HepG2 (cell line): Measurements from ENCODE around the gene LCE6A.

Source experiments
- HNRNPLL ChIP-seq: fragments of 200-400 bp; formaldehyde crosslinking; IDR thresholded peaks from 2 replicates; pipeline ENCODE4 v1.6.1; 2017; ENCODE audit warnings: mild to moderate bottlenecking, low read depth, low read length; ENCODE audit not compliant: poor library complexity, severe bottlenecking
- MXI1 ChIP-seq: IDR thresholded peaks from 3 replicates; pipeline ENCODE4 v1.6.1; 2012; ENCODE audit warnings: low read depth, low read length, inconsistent platforms, borderline replicate concordance
- PHF20 ChIP-seq: sonication (generic); formaldehyde crosslinking; IDR thresholded peaks from 2 replicates; pipeline ENCODE4 v1.5.0; 2020; ENCODE audit warnings: mild to moderate bottlenecking, missing genetic modification reagents
- RAD51 ChIP-seq: fragments of 450-650 bp; IDR thresholded peaks from 2 replicates; pipeline ENCODE4 v1.6.1; 2016; ENCODE audit warnings: borderline replicate concordance
- SNRNP70 ChIP-seq: fragments of 200-400 bp; formaldehyde crosslinking; IDR thresholded peaks from 2 replicates; pipeline ENCODE4 v1.6.1; 2017; ENCODE audit warnings: mild to moderate bottlenecking, low read depth, low read length, moderate library complexity
- ZNF263 ChIP-seq: sonication (generic); formaldehyde crosslinking; IDR thresholded peaks from 2 replicates; pipeline ENCODE4 v1.4.0; 2020; ENCODE audit warnings: missing genetic modification reagents
- ZNF879 ChIP-seq: sonication (generic); formaldehyde crosslinking; IDR thresholded peaks from 2 replicates; pipeline ENCODE4 v1.8.1; 2023; ENCODE audit warnings: missing genetic modification reagents
- TF ChIP-seq, protein P1 (sequence below), 2 experiments: IDR thresholded peaks; 2 replicates each; pipeline ENCODE4 v1.6.1; 2011 to 2012; ENCODE audit warnings: low read length in 2 of 2, borderline replicate concordance in 1 of 2, low read depth in 1 of 2, mild to moderate bottlenecking in 1 of 2, moderate library complexity in 1 of 2
- TF ChIP-seq, protein P2 (sequence below): sonication (generic); formaldehyde crosslinking; IDR thresholded peaks from 2 replicates; pipeline ENCODE4 v1.4.0; 2020; ENCODE audit warnings: low read depth, missing genetic modification reagents
- TF ChIP-seq, protein P3 (sequence below): sonication (generic); formaldehyde crosslinking; IDR thresholded peaks from 2 replicates; pipeline ENCODE4 v1.5.0; 2020; ENCODE audit warnings: mild to moderate bottlenecking, missing genetic modification reagents, moderate library complexity

DNA sequence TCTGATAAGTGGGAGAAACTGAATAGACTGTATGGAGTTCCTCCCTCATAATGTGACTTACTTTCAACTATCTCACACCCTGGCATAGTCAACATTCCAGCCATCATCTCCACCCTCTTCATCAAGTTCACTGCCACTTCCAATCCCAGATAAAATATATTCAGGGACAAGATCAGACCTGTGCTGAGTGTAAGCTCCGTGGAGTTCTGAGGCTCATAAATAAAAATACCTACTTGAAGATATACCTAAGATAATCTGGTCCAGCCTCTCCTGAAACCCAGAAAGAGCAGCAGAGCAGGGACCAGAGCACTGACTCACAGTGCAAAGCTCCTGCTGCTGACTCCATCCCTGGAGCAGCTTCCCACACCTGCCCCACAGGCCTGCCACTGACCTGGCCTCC lies 15.4 kb downstream of the LCE6A start:
- TF ChIP-seq PHF20 (CRISPR knock-in tag) = no peak
- TF ChIP-seq MXI1 = no peak
- TF ChIP-seq HNRNPLL = no peak
- TF ChIP-seq RAD51 = no peak
- TF ChIP-seq ZNF263 = no peak
- TF ChIP-seq, protein P1, sequence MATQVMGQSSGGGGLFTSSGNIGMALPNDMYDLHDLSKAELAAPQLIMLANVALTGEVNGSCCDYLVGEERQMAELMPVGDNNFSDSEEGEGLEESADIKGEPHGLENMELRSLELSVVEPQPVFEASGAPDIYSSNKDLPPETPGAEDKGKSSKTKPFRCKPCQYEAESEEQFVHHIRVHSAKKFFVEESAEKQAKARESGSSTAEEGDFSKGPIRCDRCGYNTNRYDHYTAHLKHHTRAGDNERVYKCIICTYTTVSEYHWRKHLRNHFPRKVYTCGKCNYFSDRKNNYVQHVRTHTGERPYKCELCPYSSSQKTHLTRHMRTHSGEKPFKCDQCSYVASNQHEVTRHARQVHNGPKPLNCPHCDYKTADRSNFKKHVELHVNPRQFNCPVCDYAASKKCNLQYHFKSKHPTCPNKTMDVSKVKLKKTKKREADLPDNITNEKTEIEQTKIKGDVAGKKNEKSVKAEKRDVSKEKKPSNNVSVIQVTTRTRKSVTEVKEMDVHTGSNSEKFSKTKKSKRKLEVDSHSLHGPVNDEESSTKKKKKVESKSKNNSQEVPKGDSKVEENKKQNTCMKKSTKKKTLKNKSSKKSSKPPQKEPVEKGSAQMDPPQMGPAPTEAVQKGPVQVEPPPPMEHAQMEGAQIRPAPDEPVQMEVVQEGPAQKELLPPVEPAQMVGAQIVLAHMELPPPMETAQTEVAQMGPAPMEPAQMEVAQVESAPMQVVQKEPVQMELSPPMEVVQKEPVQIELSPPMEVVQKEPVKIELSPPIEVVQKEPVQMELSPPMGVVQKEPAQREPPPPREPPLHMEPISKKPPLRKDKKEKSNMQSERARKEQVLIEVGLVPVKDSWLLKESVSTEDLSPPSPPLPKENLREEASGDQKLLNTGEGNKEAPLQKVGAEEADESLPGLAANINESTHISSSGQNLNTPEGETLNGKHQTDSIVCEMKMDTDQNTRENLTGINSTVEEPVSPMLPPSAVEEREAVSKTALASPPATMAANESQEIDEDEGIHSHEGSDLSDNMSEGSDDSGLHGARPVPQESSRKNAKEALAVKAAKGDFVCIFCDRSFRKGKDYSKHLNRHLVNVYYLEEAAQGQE (IDR thresholded peaks at IDR 0.05; ENCODE audit: borderline replicate concordance in 1 of 2, low read depth in 1 of 2, low read length in 2 of 2) = no peak
- TF ChIP-seq, protein P2, sequence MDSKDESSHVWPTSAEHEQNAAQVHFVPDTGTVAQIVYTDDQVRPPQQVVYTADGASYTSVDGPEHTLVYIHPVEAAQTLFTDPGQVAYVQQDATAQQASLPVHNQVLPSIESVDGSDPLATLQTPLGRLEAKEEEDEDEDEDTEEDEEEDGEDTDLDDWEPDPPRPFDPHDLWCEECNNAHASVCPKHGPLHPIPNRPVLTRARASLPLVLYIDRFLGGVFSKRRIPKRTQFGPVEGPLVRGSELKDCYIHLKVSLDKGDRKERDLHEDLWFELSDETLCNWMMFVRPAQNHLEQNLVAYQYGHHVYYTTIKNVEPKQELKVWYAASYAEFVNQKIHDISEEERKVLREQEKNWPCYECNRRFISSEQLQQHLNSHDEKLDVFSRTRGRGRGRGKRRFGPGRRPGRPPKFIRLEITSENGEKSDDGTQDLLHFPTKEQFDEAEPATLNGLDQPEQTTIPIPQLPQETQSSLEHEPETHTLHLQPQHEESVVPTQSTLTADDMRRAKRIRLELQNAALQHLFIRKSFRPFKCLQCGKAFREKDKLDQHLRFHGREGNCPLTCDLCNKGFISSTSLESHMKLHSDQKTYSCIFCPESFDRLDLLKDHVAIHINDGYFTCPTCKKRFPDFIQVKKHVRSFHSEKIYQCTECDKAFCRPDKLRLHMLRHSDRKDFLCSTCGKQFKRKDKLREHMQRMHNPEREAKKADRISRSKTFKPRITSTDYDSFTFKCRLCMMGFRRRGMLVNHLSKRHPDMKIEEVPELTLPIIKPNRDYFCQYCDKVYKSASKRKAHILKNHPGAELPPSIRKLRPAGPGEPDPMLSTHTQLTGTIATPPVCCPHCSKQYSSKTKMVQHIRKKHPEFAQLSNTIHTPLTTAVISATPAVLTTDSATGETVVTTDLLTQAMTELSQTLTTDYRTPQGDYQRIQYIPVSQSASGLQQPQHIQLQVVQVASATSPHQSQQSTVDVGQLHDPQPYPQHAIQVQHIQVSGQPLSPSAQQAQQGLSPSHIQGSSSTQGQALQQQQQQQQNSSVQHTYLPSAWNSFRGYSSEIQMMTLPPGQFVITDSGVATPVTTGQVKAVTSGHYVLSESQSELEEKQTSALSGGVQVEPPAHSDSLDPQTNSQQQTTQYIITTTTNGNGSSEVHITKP = no peak
- TF ChIP-seq, protein P3, sequence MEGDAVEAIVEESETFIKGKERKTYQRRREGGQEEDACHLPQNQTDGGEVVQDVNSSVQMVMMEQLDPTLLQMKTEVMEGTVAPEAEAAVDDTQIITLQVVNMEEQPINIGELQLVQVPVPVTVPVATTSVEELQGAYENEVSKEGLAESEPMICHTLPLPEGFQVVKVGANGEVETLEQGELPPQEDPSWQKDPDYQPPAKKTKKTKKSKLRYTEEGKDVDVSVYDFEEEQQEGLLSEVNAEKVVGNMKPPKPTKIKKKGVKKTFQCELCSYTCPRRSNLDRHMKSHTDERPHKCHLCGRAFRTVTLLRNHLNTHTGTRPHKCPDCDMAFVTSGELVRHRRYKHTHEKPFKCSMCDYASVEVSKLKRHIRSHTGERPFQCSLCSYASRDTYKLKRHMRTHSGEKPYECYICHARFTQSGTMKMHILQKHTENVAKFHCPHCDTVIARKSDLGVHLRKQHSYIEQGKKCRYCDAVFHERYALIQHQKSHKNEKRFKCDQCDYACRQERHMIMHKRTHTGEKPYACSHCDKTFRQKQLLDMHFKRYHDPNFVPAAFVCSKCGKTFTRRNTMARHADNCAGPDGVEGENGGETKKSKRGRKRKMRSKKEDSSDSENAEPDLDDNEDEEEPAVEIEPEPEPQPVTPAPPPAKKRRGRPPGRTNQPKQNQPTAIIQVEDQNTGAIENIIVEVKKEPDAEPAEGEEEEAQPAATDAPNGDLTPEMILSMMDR (CRISPR knock-in tag) = no peak
- no peak for TF ChIP-seq ZNF879 (CRISPR knock-in tag)
- TF ChIP-seq SNRNP70 = no peak
